ENCODE results near the gene KCNC1. TPM values are rescaled to one million over a fixed set of nuclear protein-coding genes. Genes with fewer than 3 reads are reported as not detected.

Gene KCNC1
- total RNA-seq, 1 donor from 2014 or later: not detected

DNA sequence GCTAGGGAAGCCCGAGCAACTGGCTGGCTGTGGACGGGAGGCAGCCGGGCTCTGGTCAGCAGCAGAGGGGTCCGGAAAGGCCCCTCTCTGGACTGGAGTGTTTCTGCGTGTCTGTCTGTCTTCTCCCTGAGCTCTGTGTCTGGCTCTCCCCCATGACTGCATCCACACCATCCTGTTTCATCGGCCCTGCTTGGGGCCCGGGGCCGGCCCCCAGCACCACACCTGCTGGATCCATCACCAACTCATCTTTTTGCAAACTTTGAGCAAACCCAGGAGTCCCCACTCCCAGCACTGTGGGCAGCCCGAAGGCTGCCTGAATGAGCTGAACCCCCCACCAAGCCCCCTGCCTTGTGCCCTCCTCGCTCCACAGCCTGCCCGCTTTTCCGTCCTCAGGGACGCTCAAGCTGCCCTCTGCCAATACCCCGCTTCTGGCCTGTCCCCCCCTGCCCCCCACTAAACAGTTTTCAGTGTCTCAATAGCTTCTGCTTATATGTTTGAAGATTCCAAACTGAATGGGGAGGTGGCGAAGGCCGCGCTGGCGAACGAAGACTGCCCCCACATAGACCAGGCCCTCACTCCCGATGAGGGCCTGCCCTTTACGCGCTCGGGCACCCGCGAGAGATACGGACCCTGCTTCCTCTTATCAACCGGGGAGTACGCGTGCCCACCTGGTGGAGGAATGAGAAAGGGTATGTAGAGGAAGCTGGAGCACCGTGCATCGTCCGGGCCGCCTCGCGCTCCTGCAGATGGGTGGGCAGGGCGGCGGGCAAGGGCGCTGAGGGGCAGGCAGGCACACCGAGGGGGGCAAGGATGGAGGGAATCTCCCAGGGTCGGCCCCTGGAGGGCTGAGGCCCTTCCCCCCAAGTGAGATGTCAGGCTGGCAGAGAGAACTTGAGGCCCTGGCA is 44.6 kb downstream of the KCNC1 start:
- Histone ChIP-seq H3K36me3 (no peaks in the 10 kb centered on the region), H3K4me3 (no peak overlapping the region), H3K27ac (no peak overlapping the region), H3K9me3 (no peaks in the 10 kb centered on the region), H3K27me3 (no peaks in the 10 kb centered on the region), H3K4me1 (no peaks in the 10 kb centered on the region)
- no peak for TF ChIP-seq CTCF (IDR thresholded peaks at IDR 0.05)
- intact Hi-C loops (cut with DNase I): no loop called here
- DNase-seq (ENCODE audit: low spot score in 2 of 2): no peak

DNA sequence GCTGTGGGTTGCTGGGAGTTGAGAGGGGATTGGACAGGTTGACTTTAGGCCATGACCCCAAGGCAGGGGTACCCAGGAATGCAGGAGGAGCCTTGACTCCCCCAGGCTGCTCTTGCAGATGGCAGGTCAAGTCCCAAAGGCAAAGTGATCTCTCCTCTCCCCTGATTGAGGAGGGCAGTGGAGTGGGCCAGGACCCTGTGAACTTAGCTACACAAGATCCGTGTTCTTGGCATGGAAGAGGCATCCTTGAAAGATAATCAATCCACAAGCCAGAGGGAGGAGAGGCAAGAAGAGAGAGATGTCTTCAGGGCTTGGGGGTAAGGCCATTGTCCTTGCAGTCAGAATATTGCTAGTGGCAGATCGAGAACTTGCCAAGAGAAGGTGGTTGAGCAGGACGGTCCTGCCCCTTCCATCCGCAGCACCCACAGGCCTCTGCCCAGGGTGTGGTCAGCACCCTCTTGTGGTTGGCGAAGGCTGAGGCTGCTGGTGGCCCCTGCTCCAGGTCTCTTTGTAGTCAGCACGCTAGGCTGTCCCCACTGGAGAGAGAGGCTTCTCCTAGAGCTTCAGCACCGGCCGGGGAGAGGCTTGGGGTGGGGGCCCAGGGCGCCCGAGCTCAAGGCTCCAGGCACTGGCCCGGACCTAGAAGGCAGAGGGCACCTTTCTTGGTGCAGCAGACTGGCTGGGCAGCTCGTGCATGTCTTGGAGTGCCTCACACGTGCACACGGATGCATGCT is 45.4 kb downstream of the KCNC1 start:
- H3K27me3 ChIP-seq: no peaks in the 10 kb centered on the region
- no peaks in the 10 kb centered on the region for H3K4me1 ChIP-seq
- DNase-seq (ENCODE audit: low spot score in 2 of 2): no peak
- no peaks in the 10 kb centered on the region for H3K9me3 ChIP-seq
- intact Hi-C loops (cut with DNase I): no loop called here
- no peak overlapping the region for H3K4me3 ChIP-seq
- no peak overlapping the region for H3K27ac ChIP-seq
- TF ChIP-seq CTCF (IDR thresholded peaks at IDR 0.05): no peak
- no peaks in the 10 kb centered on the region for H3K36me3 ChIP-seq

- no peak overlapping the region for H3K4me3 ChIP-seq
- H3K27me3 ChIP-seq: no peaks in the 10 kb centered on the region
- H3K36me3 ChIP-seq: no peaks in the 10 kb centered on the region
- no peaks in the 10 kb centered on the region for H3K4me1 ChIP-seq
- H3K27ac ChIP-seq: no peak overlapping the region
- DNase-seq (ENCODE audit: low spot score in 2 of 2): no peak
- no peaks in the 10 kb centered on the region for H3K9me3 ChIP-seq
- intact Hi-C loops (cut with DNase I): no loop called here
- TF ChIP-seq CTCF (IDR thresholded peaks at IDR 0.05): no peak
These were observed 46.1 kb downstream of the KCNC1 start for GRCh38 chr11:17780668-17781067.

- H3K36me3 ChIP-seq: peaks cover 0 to 3% of the 10 kb centered on the region in 2 donors
- H3K27ac ChIP-seq: no peak overlapping the region
- intact Hi-C loops (cut with DNase I): no loop called here
- H3K4me1 ChIP-seq: no peaks in the 10 kb centered on the region
- H3K9me3 ChIP-seq: no peaks in the 10 kb centered on the region
- H3K4me3 ChIP-seq: no peak overlapping the region
- no peaks in the 10 kb centered on the region for H3K27me3 ChIP-seq
- DNase-seq (ENCODE audit: low spot score in 2 of 2): no peak
- TF ChIP-seq CTCF (IDR thresholded peaks at IDR 0.05): no peak
These were observed 46.6 kb downstream of the KCNC1 start for GRCh38 chr11:17781221-17781620.

DNA sequence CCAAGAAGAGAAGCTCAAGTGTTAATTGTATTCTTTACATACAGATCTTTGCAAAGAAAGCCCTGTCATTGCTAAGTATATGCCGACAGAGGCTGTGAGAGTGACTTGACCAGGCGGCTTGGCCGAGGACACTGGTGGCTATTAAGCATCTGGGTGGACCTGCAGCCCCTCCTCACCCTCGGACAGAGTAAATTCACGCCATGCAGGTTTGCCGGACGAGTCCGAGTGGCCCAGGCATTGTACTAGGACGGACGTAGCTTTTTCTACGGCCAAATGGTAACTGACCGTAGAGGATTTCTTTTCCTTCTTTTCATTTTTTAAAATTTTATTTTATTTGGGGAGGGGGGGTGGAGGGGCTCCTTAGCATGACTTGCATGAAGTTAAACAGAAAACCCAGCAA is 47.0 kb downstream of the KCNC1 start:
- TF ChIP-seq CTCF (IDR thresholded peaks at IDR 0.05): no peak
- intact Hi-C loops (cut with DNase I): no loop called here
- H3K4me1 ChIP-seq: no peaks in the 10 kb centered on the region
- no peak overlapping the region for H3K4me3 ChIP-seq
- no peaks in the 10 kb centered on the region for H3K9me3 ChIP-seq
- no peak overlapping the region for H3K27ac ChIP-seq
- no peaks in the 10 kb centered on the region for H3K27me3 ChIP-seq
- peaks cover 0 to 4% of the 10 kb centered on the region in 2 donors for H3K36me3 ChIP-seq
- DNase-seq (ENCODE audit: low spot score in 2 of 2): no peak

Data from ascending aorta (tissue), 2 donors.